Adipocyte (in vitro differentiated cells): ENCODE measurements around the gene WNK2.

Experiments used
- DNase-seq: peaks from one replicate; pipeline ENCODE4 v3.0.0-alpha.2; 2015; ENCODE audit warnings: low read depth
- H3K27me3 ChIP-seq: replicated peaks from 2 replicates; pipeline ENCODE4 v1.7.0; 2013; ENCODE audit warnings: mild to moderate bottlenecking, low read length, moderate library complexity; ENCODE audit not compliant: control insufficient read depth, insufficient read depth
- H3K36me3 ChIP-seq: 2 replicates; pipeline ENCODE4 v1.7.0; 2013; ENCODE audit warnings: low read length, mild to moderate bottlenecking, moderate library complexity; ENCODE audit not compliant: control insufficient read depth, insufficient read depth, severe bottlenecking
- H3K4me1 ChIP-seq: 2 replicates; pipeline ENCODE4 v1.7.0; 2013; ENCODE audit warnings: mild to moderate bottlenecking, low read length, moderate library complexity; ENCODE audit not compliant: control insufficient read depth, insufficient read depth
- H3K4me3 ChIP-seq: 2 replicates; pipeline ENCODE4 v1.7.0; 2013; ENCODE audit warnings: mild to moderate bottlenecking, low read length, moderate library complexity
- H3K9ac ChIP-seq: 2 replicates; pipeline ENCODE4 v1.7.0; 2013; ENCODE audit warnings: mild to moderate bottlenecking, low read length, moderate library complexity
- H3K9me3 ChIP-seq: 2 replicates; pipeline ENCODE4 v1.7.0; 2013; ENCODE audit warnings: mild to moderate bottlenecking, low read length, moderate library complexity; ENCODE audit not compliant: control insufficient read depth

WNK2 gene

GRCh38 chr9:93187574-93187973 is 3.6 kb downstream of the WNK2 start:
- Histone ChIP-seq H3K4me3 (no peak overlapping the region), H3K9me3 (no peaks in the 10 kb centered on the region), H3K9ac (no peak overlapping the region), H3K4me1 (no peaks in the 10 kb centered on the region), H3K27me3 (peaks cover 36% of the 10 kb centered on the region), H3K36me3 (no peaks in the 10 kb centered on the region)
- no peak for DNase-seq

GRCh38 chr9:93188426-93189368 is 4.8 kb downstream of the WNK2 start:
- no peak overlapping the region for H3K9ac ChIP-seq
- DNase-seq, result no peak
- no peak overlapping the region for H3K4me3 ChIP-seq
- no peaks in the 10 kb centered on the region for H3K36me3 ChIP-seq
- H3K4me1 ChIP-seq, result no peaks in the 10 kb centered on the region
- peaks cover 35% of the 10 kb centered on the region for H3K27me3 ChIP-seq
- H3K9me3 ChIP-seq, result no peaks in the 10 kb centered on the region

GRCh38 chr9:93189369-93190132 is 5.6 kb downstream of the WNK2 start:
- Histone ChIP-seq H3K27me3 (peaks cover 43% of the 10 kb centered on the region), H3K9ac (no peak overlapping the region), H3K36me3 (no peaks in the 10 kb centered on the region), H3K4me1 (no peaks in the 10 kb centered on the region), H3K9me3 (no peaks in the 10 kb centered on the region), H3K4me3 (no peak overlapping the region)
- DNase-seq, result no peak

GRCh38 chr9:93190133-93190525 is 6.2 kb downstream of the WNK2 start:
- H3K27me3 ChIP-seq, result peaks cover 47% of the 10 kb centered on the region
- no peak overlapping the region for H3K9ac ChIP-seq
- H3K36me3 ChIP-seq, result no peaks in the 10 kb centered on the region
- H3K9me3 ChIP-seq, result no peaks in the 10 kb centered on the region
- no peak overlapping the region for H3K4me3 ChIP-seq
- no peak for DNase-seq
- no peaks in the 10 kb centered on the region for H3K4me1 ChIP-seq

GRCh38 chr9:93190656-93191353 is 6.9 kb downstream of the WNK2 start:
- DNase-seq, result no peak
- Histone ChIP-seq H3K4me3 (no peak overlapping the region), H3K9me3 (no peaks in the 10 kb centered on the region), H3K9ac (no peak overlapping the region), H3K36me3 (no peaks in the 10 kb centered on the region), H3K27me3 (peaks cover 48% of the 10 kb centered on the region), H3K4me1 (no peaks in the 10 kb centered on the region)

GRCh38 chr9:93191354-93191660 is 7.4 kb downstream of the WNK2 start:
- Histone ChIP-seq H3K36me3 (no peaks in the 10 kb centered on the region), H3K4me3 (no peak overlapping the region), H3K4me1 (no peaks in the 10 kb centered on the region), H3K27me3 (peaks cover 48% of the 10 kb centered on the region), H3K9ac (no peak overlapping the region), H3K9me3 (peaks cover 3% of the 10 kb centered on the region)
- DNase-seq, result no peak

GRCh38 chr9:93192721-93193387 is 8.9 kb downstream of the WNK2 start:
- DNase-seq, result no peak
- H3K27me3 ChIP-seq, result peaks cover 41% of the 10 kb centered on the region
- H3K9me3 ChIP-seq, result peaks cover 5% of the 10 kb centered on the region
- no peak overlapping the region for H3K9ac ChIP-seq
- H3K36me3 ChIP-seq, result no peaks in the 10 kb centered on the region
- no peak overlapping the region for H3K4me3 ChIP-seq
- no peaks in the 10 kb centered on the region for H3K4me1 ChIP-seq

- Histone ChIP-seq H3K9me3 (peaks cover 5% of the 10 kb centered on the region), H3K4me1 (no peaks in the 10 kb centered on the region), H3K27me3 (peaks cover 36% of the 10 kb centered on the region), H3K36me3 (no peaks in the 10 kb centered on the region), H3K9ac (no peak overlapping the region), H3K4me3 (no peak overlapping the region)
- no peak for DNase-seq
Observed at GRCh38 chr9:93193388-93194220, 9.7 kb downstream of the WNK2 start.

GRCh38 chr9:93194221-93194625 is 10.3 kb downstream of the WNK2 start:
- H3K36me3 ChIP-seq, result no peaks in the 10 kb centered on the region
- no peaks in the 10 kb centered on the region for H3K4me1 ChIP-seq
- no peak overlapping the region for H3K9ac ChIP-seq
- peaks cover 30% of the 10 kb centered on the region for H3K27me3 ChIP-seq
- DNase-seq, result no peak
- H3K4me3 ChIP-seq, result no peak overlapping the region
- H3K9me3 ChIP-seq, result peaks cover 5% of the 10 kb centered on the region

GRCh38 chr9:93194641-93195040 is 10.7 kb downstream of the WNK2 start:
- Histone ChIP-seq H3K9ac (no peak overlapping the region), H3K9me3 (peaks cover 5% of the 10 kb centered on the region), H3K4me1 (no peaks in the 10 kb centered on the region), H3K36me3 (no peaks in the 10 kb centered on the region), H3K27me3 (peaks cover 30% of the 10 kb centered on the region), H3K4me3 (no peak overlapping the region)
- DNase-seq, result no peak
